Measurements from ENCODE around the gene GPX3. TPM values are rescaled to one million over a fixed set of nuclear protein-coding genes. Genes with fewer than 3 reads are reported as not detected.

Gene GPX3
- total and polyA plus RNA-seq, 2 of the 13 experiments (the other 11 are each of a cell fraction or from before 2014, with no cell fraction given): 33.8 to 1,892 TPM

GRCh38 chr5:151072630-151073025 is 52.2 kb downstream of the GPX3 start:
- FAIRE-seq: no peak
- no TSS peak for BruUV-seq (replicated peaks)

DNA sequence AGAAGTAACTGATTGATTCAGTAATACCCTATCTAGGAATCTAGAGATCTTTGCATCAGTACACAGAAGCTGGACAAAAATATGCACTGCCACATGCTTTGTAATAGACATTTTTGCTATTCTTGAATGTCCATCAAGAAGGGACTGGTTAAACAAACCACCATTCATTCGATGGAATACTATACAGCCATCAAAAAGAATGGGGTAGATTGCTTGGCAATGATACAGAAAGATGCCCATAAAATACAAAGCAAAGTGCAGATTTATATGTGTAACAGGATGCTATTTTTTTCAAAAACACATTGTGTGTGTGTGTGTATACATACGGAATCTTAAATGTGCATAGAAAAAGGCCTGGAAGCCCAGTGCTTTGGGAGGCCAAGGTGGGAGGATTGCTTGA is 52.9 kb downstream of the GPX3 start:
- Histone ChIP-seq H3K27me3 (ENCODE audit: control insufficient read depth in 1 of 2, insufficient read depth in 2 of 2, low read length in 2 of 2) (no peaks in the 10 kb centered on the region), H3K9ac (ENCODE audit: insufficient read depth, low read depth, low read length) (no peak overlapping the region), H3K4me2 (ENCODE audit: low read depth, low read length) (no peak overlapping the region), H3K9me3 (ENCODE audit: low read length) (no peaks in the 10 kb centered on the region), H3K4me1 (ENCODE audit: insufficient read depth, low read length) (peaks cover 59% of the 10 kb centered on the region), H3K4me3 (replicated peaks in 1 of 3; ENCODE audit: insufficient read depth in 1 of 3, low read depth in 2 of 3, low read length in 3 of 3) (no peak overlapping the region), H3K36me3 (replicated peaks in 1 of 2; ENCODE audit: control insufficient read depth in 1 of 2, insufficient read depth in 2 of 2, low read length in 2 of 2) (peaks cover 10 to 31% of the 10 kb centered on the region in 2 experiments), H4K20me1 (ENCODE audit: insufficient read depth, low read length) (peaks cover 64% of the 10 kb centered on the region), H3K79me2 (ENCODE audit: insufficient read depth, low read length) (peaks cover 95% of the 10 kb centered on the region), H2AFZ (ENCODE audit: low read length) (no peak overlapping the region), H3K27ac (ENCODE audit: extremely low read length, insufficient read depth, low read length) (no peak overlapping the region)
- TF ChIP-seq CHD4 (IDR thresholded peaks at IDR 0.05; ENCODE audit: borderline replicate concordance, low read length) (no peak), PPARG (CRISPR knock-in tag; conservative IDR thresholded peaks at IDR 0.05) (no peak), HIVEP1 (CRISPR knock-in tag; IDR thresholded peaks at IDR 0.05) (no peak), SOX6 (IDR thresholded peaks at IDR 0.05) (no peak), SOX6 (CRISPR knock-in tag; IDR thresholded peaks at IDR 0.05) (no peak), ATF5 (CRISPR knock-in tag; IDR thresholded peaks at IDR 0.05; ENCODE audit: low read depth) (no peak), POLR2G (IDR thresholded peaks at IDR 0.05; ENCODE audit: low read depth, low read length) (no peak), TCF7L2 (IDR thresholded peaks at IDR 0.05; ENCODE audit: low read depth, low read length) (no peak), ZSCAN22 (CRISPR knock-in tag; IDR thresholded peaks at IDR 0.05) (no peak), ZNF570 (CRISPR knock-in tag; IDR thresholded peaks at IDR 0.05; ENCODE audit: borderline replicate concordance) (no peak)
- TF ChIP-seq, protein P1, sequence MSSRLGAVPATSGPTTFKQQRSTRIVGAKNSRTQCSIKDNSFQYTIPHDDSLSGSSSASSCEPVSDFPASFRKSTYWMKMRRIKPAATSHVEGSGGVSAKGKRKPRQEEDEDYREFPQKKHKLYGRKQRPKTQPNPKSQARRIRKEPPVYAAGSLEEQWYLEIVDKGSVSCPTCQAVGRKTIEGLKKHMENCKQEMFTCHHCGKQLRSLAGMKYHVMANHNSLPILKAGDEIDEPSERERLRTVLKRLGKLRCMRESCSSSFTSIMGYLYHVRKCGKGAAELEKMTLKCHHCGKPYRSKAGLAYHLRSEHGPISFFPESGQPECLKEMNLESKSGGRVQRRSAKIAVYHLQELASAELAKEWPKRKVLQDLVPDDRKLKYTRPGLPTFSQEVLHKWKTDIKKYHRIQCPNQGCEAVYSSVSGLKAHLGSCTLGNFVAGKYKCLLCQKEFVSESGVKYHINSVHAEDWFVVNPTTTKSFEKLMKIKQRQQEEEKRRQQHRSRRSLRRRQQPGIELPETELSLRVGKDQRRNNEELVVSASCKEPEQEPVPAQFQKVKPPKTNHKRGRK (CRISPR knock-in tag; IDR thresholded peaks at IDR 0.05): no peak
- TF ChIP-seq, protein P2, sequence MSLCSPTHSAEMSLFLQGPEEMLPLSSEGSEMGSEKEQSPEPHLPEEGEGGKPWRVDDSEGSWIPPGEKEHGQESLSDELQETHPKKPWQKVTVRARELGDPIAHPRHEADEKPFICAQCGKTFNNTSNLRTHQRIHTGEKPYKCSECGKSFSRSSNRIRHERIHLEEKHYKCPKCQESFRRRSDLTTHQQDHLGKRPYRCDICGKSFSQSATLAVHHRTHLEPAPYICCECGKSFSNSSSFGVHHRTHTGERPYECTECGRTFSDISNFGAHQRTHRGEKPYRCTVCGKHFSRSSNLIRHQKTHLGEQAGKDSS (CRISPR knock-in tag; IDR thresholded peaks at IDR 0.05; ENCODE audit: borderline replicate concordance, low read depth): no peak
- in situ Hi-C loops (cut with HindIII; ENCODE audit: extremely low pct_ligation_motif_present, low pct_unique_long_range_greater_than_20kb): no loop called here
- DNase-seq (ENCODE audit: low spot score) (no peak), FAIRE-seq (no peak), ATAC-seq (no peak)
- intact Hi-C loops (cut with micrococcal nuclease; ENCODE audit: unreplicated experiment): no loop called here
- 98% methylated on average over 2 of the region's 2 CpGs for WGBS (ENCODE audit: low lambda C conversion rate)
- ChIA-PET POLR2A (interaction anchor here (1.5 kb wide), 1 partner anchor 11 kb away, joined by 3 read pairs; no protein-coding TSS in a partner anchor), CTCF (ENCODE audit: low intra/inter-chr PET ratio, low total read pairs) (no interaction called here)
- BruUV-seq (replicated peaks): no TSS peak

More at GRCh38 chr5:151072630-151073025, 52.2 kb downstream of the GPX3 start:
- Histone ChIP-seq H3K4me1 (ENCODE audit: insufficient read depth, low read length) (peaks cover 55% of the 10 kb centered on the region), H2AFZ (ENCODE audit: low read length) (no peak overlapping the region), H3K27me3 (ENCODE audit: control insufficient read depth in 1 of 2, insufficient read depth in 2 of 2, low read length in 2 of 2) (no peaks in the 10 kb centered on the region), H3K4me3 (replicated peaks in 1 of 3; ENCODE audit: insufficient read depth in 1 of 3, low read depth in 2 of 3, low read length in 3 of 3) (no peak overlapping the region), H4K20me1 (ENCODE audit: insufficient read depth, low read length) (peaks cover 67% of the 10 kb centered on the region), H3K79me2 (ENCODE audit: insufficient read depth, low read length) (peaks cover 94% of the 10 kb centered on the region), H3K27ac (ENCODE audit: extremely low read length, insufficient read depth, low read length) (no peak overlapping the region), H3K4me2 (ENCODE audit: low read depth, low read length) (no peak overlapping the region), H3K9ac (ENCODE audit: insufficient read depth, low read depth, low read length) (no peak overlapping the region), H3K36me3 (replicated peaks in 1 of 2; ENCODE audit: control insufficient read depth in 1 of 2, insufficient read depth in 2 of 2, low read length in 2 of 2) (peaks cover 10 to 37% of the 10 kb centered on the region in 2 experiments), H3K9me3 (ENCODE audit: low read length) (no peaks in the 10 kb centered on the region)
- DNase-seq (ENCODE audit: low spot score) (no peak), ATAC-seq (no peak)
- intact Hi-C loops (cut with micrococcal nuclease; ENCODE audit: unreplicated experiment): no loop called here
- TF ChIP-seq POLR2G (IDR thresholded peaks at IDR 0.05; ENCODE audit: low read depth, low read length) (no peak), ZNF629 (CRISPR knock-in tag; conservative IDR thresholded peaks at IDR 0.05) (no peak), PHF20 (CRISPR knock-in tag; IDR thresholded peaks at IDR 0.05) (no peak), ZNF160 (CRISPR knock-in tag; IDR thresholded peaks at IDR 0.05) (no peak), DMAP1 (CRISPR knock-in tag; IDR thresholded peaks at IDR 0.05) (no peak)
- WGBS (ENCODE audit: low lambda C conversion rate): 88% methylated on average over 5 of the region's 5 CpGs
- POLR2A ChIA-PET: interaction anchor here (1.5 kb wide), 1 partner anchor 11 kb away, joined by 3 read pairs; no protein-coding TSS in a partner anchor
- CTCF ChIA-PET (ENCODE audit: low intra/inter-chr PET ratio, low total read pairs): no interaction called here
- in situ Hi-C loops (cut with HindIII; ENCODE audit: extremely low pct_ligation_motif_present, low pct_unique_long_range_greater_than_20kb): no loop called here
